Mammary epithelial cell (primary cell): ENCODE results near the gene RPH3AL.

ENCODE experiments used
- EZH2 ChIP-seq: IDR thresholded peaks from 2 replicates; pipeline ENCODE4 v1.6.1; 2012; ENCODE audit warnings: low read length, inconsistent platforms, borderline replicate concordance
- TF ChIP-seq, protein P1 (sequence below), 2 donors: IDR thresholded peaks in 1 of 2; conservative IDR thresholded peaks in 1 of 2; 2 replicates each; pipeline ENCODE4 v1.5.1; 2011 to 2012; ENCODE audit warnings: inconsistent platforms in 2 of 2, low read length in 2 of 2, mild to moderate bottlenecking in 2 of 2, control low read depth in 1 of 2, low read depth in 1 of 2; ENCODE audit not compliant: insufficient read depth in 1 of 2; ENCODE audit errors: extremely low read depth in 1 of 2

DNA sequence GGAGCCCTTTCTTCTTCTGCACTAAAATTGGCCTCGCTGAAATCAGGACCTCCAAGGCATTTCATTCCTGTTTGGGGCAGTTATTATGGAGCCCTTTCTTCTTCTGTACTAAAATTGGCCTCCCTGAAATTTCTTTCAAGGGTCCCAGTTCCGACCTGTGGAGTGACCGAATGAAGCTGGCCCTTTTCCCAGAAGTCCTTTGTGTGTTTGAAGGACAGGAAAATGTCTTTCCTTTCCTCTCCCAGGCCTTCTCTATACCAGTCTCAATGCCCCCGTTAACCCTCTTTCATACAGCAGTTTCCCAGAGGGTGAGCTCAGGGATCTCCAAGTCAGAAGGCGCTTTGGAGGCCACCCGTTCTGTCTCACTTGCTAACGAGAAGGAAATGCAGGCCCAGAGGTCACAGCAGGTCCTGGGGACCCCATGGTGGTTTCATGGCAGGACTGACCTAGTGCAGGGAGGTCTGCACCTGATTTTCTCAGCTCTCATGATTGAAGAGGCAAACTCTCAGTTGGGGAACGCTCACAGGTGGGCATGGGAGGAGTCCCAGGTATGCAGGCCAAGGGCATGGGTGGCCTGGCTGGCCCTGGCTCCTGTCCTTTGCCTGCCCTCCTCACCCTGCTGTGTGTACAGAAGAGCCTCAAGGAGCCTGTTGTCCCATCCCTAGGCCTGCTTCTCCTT is 134.0 kb downstream of the RPH3AL start:
- TF ChIP-seq, protein P1, sequence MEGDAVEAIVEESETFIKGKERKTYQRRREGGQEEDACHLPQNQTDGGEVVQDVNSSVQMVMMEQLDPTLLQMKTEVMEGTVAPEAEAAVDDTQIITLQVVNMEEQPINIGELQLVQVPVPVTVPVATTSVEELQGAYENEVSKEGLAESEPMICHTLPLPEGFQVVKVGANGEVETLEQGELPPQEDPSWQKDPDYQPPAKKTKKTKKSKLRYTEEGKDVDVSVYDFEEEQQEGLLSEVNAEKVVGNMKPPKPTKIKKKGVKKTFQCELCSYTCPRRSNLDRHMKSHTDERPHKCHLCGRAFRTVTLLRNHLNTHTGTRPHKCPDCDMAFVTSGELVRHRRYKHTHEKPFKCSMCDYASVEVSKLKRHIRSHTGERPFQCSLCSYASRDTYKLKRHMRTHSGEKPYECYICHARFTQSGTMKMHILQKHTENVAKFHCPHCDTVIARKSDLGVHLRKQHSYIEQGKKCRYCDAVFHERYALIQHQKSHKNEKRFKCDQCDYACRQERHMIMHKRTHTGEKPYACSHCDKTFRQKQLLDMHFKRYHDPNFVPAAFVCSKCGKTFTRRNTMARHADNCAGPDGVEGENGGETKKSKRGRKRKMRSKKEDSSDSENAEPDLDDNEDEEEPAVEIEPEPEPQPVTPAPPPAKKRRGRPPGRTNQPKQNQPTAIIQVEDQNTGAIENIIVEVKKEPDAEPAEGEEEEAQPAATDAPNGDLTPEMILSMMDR (conservative IDR thresholded peaks at IDR 0.05 in 1 of 2, IDR thresholded peaks at IDR 0.05 in 1 of 2; ENCODE audit: extremely low read depth in 1 of 2, insufficient read depth in 1 of 2, low read depth in 1 of 2, low read length in 2 of 2) = no peak
- TF ChIP-seq EZH2 = no peak
